T1000 (cell line): Measurements from ENCODE around the gene ASPRV1.
A peak's percentile ranks its signal among the peaks of the same experiment; 100 is the strongest.

Source experiments
- DNase-seq: peaks from one replicate; lab custom pipeline; 2025; ENCODE audit warnings: mixed read lengths; lab: John Stamatoyannopoulos, UW

The ASPRV1 gene

GRCh38 chr2:69940691-69941090 lies 20.7 kb downstream of the ASPRV1 start:
- no peak for DNase-seq

- no peak for DNase-seq
Measured at GRCh38 chr2:69939722-69940121, 21.7 kb downstream of the ASPRV1 start.

- no peak for DNase-seq
Measured at GRCh38 chr2:69937968-69938367, 23.5 kb downstream of the ASPRV1 start.

GRCh38 chr2:69936906-69937305 lies 24.5 kb downstream of the ASPRV1 start:
- DNase-seq: no peak

- no peak for DNase-seq
Measured at GRCh38 chr2:69935011-69935410, 26.4 kb downstream of the ASPRV1 start.

GRCh38 chr2:69934614-69934908 lies 26.9 kb downstream of the ASPRV1 start:
- DNase-seq: no peak

- DNase-seq: no peak
Measured at GRCh38 chr2:69933839-69934613, 27.4 kb downstream of the ASPRV1 start.

GRCh38 chr2:69933254-69933828 lies 28.1 kb downstream of the ASPRV1 start:
- no peak for DNase-seq

- no peak for DNase-seq
Measured at GRCh38 chr2:69932596-69932922, 28.9 kb downstream of the ASPRV1 start.

- no peak for DNase-seq
Measured at GRCh38 chr2:69931832-69932595, 29.4 kb downstream of the ASPRV1 start.

- DNase-seq: no peak
Measured at GRCh38 chr2:69926849-69927515, 34.4 kb downstream of the ASPRV1 start.

GRCh38 chr2:69923116-69923515 lies 38.3 kb downstream of the ASPRV1 start:
- DNase-seq: no peak

- no peak for DNase-seq
Measured at GRCh38 chr2:69918401-69918800, 43.0 kb downstream of the ASPRV1 start.

- no peak for DNase-seq
Measured at GRCh38 chr2:69917852-69918251, 43.6 kb downstream of the ASPRV1 start.

- DNase-seq: no peak
Measured at GRCh38 chr2:69916106-69916505, 45.3 kb downstream of the ASPRV1 start.

GRCh38 chr2:69914950-69915945 lies 46.2 kb downstream of the ASPRV1 start, which contains the start of gene MXD1:
MXD1 (plus strand) TSS chr2:69915109; CDS start chr2:69915331, 222 bp downstream.
- DNase-seq: no peak

- DNase-seq: peak; percentile 99
Measured at GRCh38 chr2:69914164-69914949, 47.1 kb downstream of the ASPRV1 start.

GRCh38 chr2:69911985-69912563 lies 49.4 kb downstream of the ASPRV1 start:
- no peak for DNase-seq
